Measurements from ENCODE around the gene PAPPA2.

GRCh38 chr1:176778056-176778455 is 315.1 kb downstream of the PAPPA2 start:
- no peak for TF ChIP-seq CTCF (IDR thresholded peaks at IDR 0.05)
- no peak for TF ChIP-seq POLR2AphosphoS5 (IDR thresholded peaks at IDR 0.05)

Measured in breast epithelium (tissue), 3 donors.